ENCODE results near the gene DCLK1. TPM values are rescaled to one million over a fixed set of nuclear protein-coding genes. Genes with fewer than 3 reads are reported as not detected.

DCLK1 gene
- total RNA-seq, 1 donor from 2014 or later, result 22.6 TPM

DNA sequence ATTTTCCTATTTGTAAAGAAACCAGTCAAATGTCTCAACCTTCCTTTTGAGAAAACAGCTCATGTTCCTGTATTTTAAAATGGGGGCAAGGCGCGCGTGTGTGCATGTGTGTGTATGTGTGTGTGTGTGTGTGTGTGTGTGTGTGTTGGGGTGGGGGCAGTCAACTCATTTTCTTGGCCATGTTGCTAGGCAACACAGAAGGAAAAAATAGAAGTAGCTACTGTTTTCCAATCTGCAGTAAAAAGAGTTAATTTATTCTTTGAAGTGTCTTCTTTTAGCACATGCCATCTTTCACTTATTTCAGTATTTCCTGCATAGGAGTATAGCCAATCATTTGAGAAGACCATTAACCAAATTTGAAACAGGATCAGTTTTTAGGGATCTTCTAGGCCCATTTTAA is 279.3 kb downstream of the DCLK1 start:
- Histone ChIP-seq H3K4me1 (no peaks in the 10 kb centered on the region), H3K4me3 (no peak overlapping the region), H3K9me3 (no peaks in the 10 kb centered on the region), H3K27ac (no peak overlapping the region), H3K36me3 (no peaks in the 10 kb centered on the region), H3K27me3 (no peaks in the 10 kb centered on the region)
- intact Hi-C loops (cut with DNase I), result no loop called here
- no peak for DNase-seq (ENCODE audit: low spot score in 2 of 2)
- TF ChIP-seq, protein P1, sequence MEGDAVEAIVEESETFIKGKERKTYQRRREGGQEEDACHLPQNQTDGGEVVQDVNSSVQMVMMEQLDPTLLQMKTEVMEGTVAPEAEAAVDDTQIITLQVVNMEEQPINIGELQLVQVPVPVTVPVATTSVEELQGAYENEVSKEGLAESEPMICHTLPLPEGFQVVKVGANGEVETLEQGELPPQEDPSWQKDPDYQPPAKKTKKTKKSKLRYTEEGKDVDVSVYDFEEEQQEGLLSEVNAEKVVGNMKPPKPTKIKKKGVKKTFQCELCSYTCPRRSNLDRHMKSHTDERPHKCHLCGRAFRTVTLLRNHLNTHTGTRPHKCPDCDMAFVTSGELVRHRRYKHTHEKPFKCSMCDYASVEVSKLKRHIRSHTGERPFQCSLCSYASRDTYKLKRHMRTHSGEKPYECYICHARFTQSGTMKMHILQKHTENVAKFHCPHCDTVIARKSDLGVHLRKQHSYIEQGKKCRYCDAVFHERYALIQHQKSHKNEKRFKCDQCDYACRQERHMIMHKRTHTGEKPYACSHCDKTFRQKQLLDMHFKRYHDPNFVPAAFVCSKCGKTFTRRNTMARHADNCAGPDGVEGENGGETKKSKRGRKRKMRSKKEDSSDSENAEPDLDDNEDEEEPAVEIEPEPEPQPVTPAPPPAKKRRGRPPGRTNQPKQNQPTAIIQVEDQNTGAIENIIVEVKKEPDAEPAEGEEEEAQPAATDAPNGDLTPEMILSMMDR (IDR thresholded peaks at IDR 0.05), result no peak

DNA sequence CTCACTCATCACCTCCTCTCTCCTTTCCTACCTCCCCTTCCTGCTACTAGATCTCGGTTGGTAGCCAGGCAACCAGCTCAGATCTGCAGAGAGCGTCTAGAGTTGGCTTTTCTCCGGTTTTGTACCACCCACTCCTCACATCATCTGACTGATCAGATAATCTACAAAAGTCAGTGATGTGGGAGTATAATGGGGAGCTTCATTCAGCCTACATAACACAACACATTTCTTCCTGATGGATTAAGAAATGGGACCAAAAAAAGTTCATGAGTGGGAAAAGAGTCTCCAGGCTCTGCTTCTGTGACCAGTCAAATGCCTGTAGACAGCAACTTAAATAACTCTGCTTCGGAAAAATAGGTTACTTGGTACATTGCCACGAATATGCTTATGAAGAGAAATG is 279.8 kb downstream of the DCLK1 start:
- no peaks in the 10 kb centered on the region for H3K36me3 ChIP-seq
- TF ChIP-seq, protein P1 (IDR thresholded peaks at IDR 0.05), result no peak
- H3K27ac ChIP-seq, result no peak overlapping the region

DNA sequence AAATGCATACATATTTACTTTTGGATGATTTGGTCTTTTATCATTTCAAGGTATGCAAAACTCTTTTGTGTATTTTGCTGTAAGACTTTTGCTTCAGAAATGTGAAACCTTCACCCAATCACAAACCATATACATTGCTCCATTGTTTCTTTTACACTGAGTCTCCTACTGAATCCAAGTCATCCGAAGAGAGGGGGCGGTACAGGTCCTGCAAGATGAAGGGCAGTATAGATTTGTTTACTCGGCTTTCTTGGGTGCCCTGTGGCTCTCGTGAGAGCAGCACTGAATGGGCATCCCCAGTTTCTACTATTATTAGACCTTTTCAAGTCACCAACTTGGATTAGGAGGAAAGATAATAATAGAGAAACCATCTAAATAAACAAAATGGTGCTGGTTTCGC is 280.6 kb downstream of the DCLK1 start:
- H3K36me3 ChIP-seq, result no peaks in the 10 kb centered on the region
- no peak overlapping the region for H3K4me3 ChIP-seq
- H3K27ac ChIP-seq, result no peak overlapping the region
- TF ChIP-seq, protein P1 (IDR thresholded peaks at IDR 0.05), result no peak
- H3K9me3 ChIP-seq, result no peaks in the 10 kb centered on the region
- intact Hi-C loops (cut with DNase I), result no loop called here
- H3K4me1 ChIP-seq, result no peaks in the 10 kb centered on the region
- no peak for DNase-seq (ENCODE audit: low spot score in 2 of 2)
- H3K27me3 ChIP-seq, result no peaks in the 10 kb centered on the region

More for the DNA sequence above, 279.8 kb downstream of the DCLK1 start:
- H3K9me3 ChIP-seq, result no peaks in the 10 kb centered on the region
- no peaks in the 10 kb centered on the region for H3K27me3 ChIP-seq
- no peak for DNase-seq (ENCODE audit: low spot score in 2 of 2)
- H3K4me1 ChIP-seq, result no peaks in the 10 kb centered on the region
- no peak overlapping the region for H3K4me3 ChIP-seq
- intact Hi-C loops (cut with DNase I), result no loop called here

DNA sequence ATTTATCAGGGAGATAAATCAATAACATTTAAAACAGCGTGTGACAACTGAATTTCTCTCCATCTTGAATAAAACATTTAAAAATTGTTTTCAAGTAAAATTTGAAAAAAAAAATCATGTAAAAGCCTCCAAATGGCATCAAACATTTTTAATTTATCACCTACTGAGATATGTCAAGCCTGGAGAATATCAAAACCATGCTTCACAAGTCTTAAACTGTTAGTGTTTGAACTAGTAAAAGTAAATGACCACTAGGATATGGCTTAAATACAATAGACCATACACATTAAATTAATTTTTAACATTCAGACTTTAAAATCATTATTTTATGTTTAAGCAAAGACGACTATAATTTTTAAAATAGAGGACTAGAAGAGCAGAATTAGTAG is 281.9 kb downstream of the DCLK1 start:
- intact Hi-C loops (cut with DNase I), result no loop called here
- Histone ChIP-seq H3K27me3 (no peaks in the 10 kb centered on the region), H3K27ac (no peak overlapping the region)

DNA sequence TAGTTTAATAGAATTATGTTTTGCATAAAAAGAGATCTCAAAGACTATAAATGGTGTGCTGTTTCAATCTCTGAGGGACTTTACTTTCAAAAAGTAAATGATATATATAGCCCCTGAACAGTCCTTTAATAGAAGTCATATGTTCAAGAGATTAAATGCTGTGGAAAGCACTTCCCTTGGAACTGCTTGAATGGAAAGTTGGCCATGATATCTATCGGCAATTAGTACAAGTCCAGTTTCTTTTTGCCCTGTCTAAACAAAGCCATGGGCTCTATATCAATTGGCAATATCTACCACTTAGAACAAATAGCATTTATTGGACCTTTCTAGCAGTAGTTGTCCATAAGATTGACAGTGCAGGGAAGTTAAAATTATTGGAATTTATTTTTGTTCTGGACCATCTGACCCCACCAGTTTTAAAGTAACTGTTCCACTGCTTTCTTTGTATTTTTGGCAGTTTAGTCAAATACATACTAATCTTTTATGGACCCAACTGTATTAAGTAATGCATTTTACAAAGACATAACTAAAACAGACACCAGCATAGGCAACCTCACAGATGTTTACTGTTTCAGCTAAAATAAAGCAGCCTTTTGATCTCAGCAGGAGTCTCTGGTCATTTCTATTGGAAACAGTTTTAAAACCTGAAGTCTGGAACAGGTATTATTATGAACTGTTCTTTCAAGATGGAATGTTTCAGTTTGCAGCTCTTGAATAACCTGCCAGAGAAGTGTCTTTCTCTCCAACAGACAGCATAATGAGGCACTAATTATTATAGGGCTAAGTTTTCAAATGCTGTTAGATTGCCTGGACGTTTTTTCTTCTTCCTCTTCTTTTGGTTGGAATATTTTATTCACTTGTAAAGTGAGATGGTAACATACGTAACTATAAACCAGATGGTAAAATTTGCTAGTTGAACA is 282.6 kb downstream of the DCLK1 start:
- H3K4me1 ChIP-seq, result no peaks in the 10 kb centered on the region
- no peak overlapping the region for H3K4me3 ChIP-seq
- no peak overlapping the region for H3K27ac ChIP-seq
- H3K36me3 ChIP-seq, result no peaks in the 10 kb centered on the region
- intact Hi-C loops (cut with DNase I), result no loop called here
- H3K27me3 ChIP-seq, result no peaks in the 10 kb centered on the region
- TF ChIP-seq, protein P1 (IDR thresholded peaks at IDR 0.05), result no peak
- H3K9me3 ChIP-seq, result no peaks in the 10 kb centered on the region
- no peak for DNase-seq (ENCODE audit: low spot score in 2 of 2)

More for the DNA sequence above, 281.9 kb downstream of the DCLK1 start:
- DNase-seq (ENCODE audit: low spot score in 2 of 2), result no peak
- Histone ChIP-seq H3K9me3 (no peaks in the 10 kb centered on the region), H3K4me3 (no peak overlapping the region), H3K4me1 (no peaks in the 10 kb centered on the region), H3K36me3 (no peaks in the 10 kb centered on the region)
- TF ChIP-seq, protein P1 (IDR thresholded peaks at IDR 0.05), result no peak

Data from ascending aorta (tissue), 2 donors.